WTC11 (cell line): ENCODE data around the gene CHST11. TPM values are rescaled to one million over a fixed set of nuclear protein-coding genes. Genes with fewer than 3 reads are reported as not detected.

Experiments used
- ATAC-seq: fragments of 200-7000 bp; cut with Tn5 transposase; 2 replicates; pipeline ENCODE4 v1.10.0; 2021; ENCODE audit warnings: mild to moderate bottlenecking, moderate library complexity
- CTCF ChIA-PET: fragments of 300-600 bp; sonication (Branson Sonifier 250); formaldehyde crosslinking; loops from one replicate; lab custom pipeline; 2021; ENCODE audit warnings: antibody characterized with exemption; lab: Charles Lee
- POLR2A ChIA-PET: fragments of 350-600 bp; sonication (Branson Sonifier 250); formaldehyde crosslinking; loops from one replicate; lab custom pipeline; 2021; ENCODE audit warnings: antibody characterized with exemption; lab: Charles Lee
- DNase-seq: peaks from one replicate; pipeline ENCODE4 v3.0.0; 2021; ENCODE audit warnings: low spot score
- H3K27ac Mint-ChIP-seq: 2 replicates; pipeline ENCODE4 v1.8.0; 2021; ENCODE audit warnings: mixed read lengths
- H3K27me3 Mint-ChIP-seq: 2 replicates; pipeline ENCODE4 v1.8.0; 2021; ENCODE audit warnings: low read depth, mild to moderate bottlenecking, moderate library complexity, mixed read lengths
- H3K36me3 Mint-ChIP-seq: 2 replicates; pipeline ENCODE4 v1.8.0; 2021; ENCODE audit warnings: mixed read lengths
- H3K4me1 Mint-ChIP-seq: 2 replicates; pipeline ENCODE4 v1.8.0; 2022; ENCODE audit warnings: mixed read lengths
- H3K4me3 Mint-ChIP-seq: 2 replicates; pipeline ENCODE4 v1.8.0; 2021; ENCODE audit warnings: mild to moderate bottlenecking, moderate library complexity, mixed read lengths
- H3K9me3 Mint-ChIP-seq: 2 replicates; pipeline ENCODE4 v1.8.0; 2021; ENCODE audit warnings: mixed read lengths
- ARID4B ChIP-seq: sonication (generic); formaldehyde crosslinking; IDR thresholded peaks from 2 replicates; pipeline ENCODE4 v1.8.0; 2023; ENCODE audit warnings: missing genetic modification reagents, mild to moderate bottlenecking, borderline replicate concordance
- ATF2 ChIP-seq: sonication (generic); formaldehyde crosslinking; IDR thresholded peaks from 2 replicates; pipeline ENCODE4 v1.8.1; 2022; ENCODE audit warnings: low read depth, missing genetic modification reagents, borderline replicate concordance
- CDX4 ChIP-seq: fragments of 250-450 bp; sonication (Bioruptor Pico); IDR thresholded peaks from 2 replicates; pipeline ENCODE4 v1.9.0; 2021; ENCODE audit warnings: moderate library complexity, mild to moderate bottlenecking, inconsistent platforms, borderline replicate concordance
- CREB1 ChIP-seq: sonication (generic); formaldehyde crosslinking; IDR thresholded peaks from 2 replicates; pipeline ENCODE4 v1.8.0; 2023; ENCODE audit warnings: mild to moderate bottlenecking, missing genetic modification reagents
- E2F5 ChIP-seq: sonication (generic); formaldehyde crosslinking; IDR thresholded peaks from 2 replicates; pipeline ENCODE4 v1.8.1; 2022; ENCODE audit warnings: mild to moderate bottlenecking, moderate library complexity, missing genetic modification reagents
- ELF4 ChIP-seq: sonication (generic); formaldehyde crosslinking; IDR thresholded peaks from 2 replicates; pipeline ENCODE4 v1.8.1; 2022; ENCODE audit warnings: low read depth, mild to moderate bottlenecking, moderate library complexity, missing genetic modification reagents
- EMX1 ChIP-seq: fragments of 250-450 bp; sonication (Bioruptor Pico); IDR thresholded peaks from 2 replicates; pipeline ENCODE4 v1.8.0; 2021; ENCODE audit warnings: mild to moderate bottlenecking
- ERG ChIP-seq: fragments of 250-450 bp; sonication (Bioruptor Pico); IDR thresholded peaks from 2 replicates; pipeline ENCODE4 v1.8.0; 2021; ENCODE audit warnings: mild to moderate bottlenecking
- ETV6 ChIP-seq: sonication (generic); formaldehyde crosslinking; IDR thresholded peaks from 2 replicates; pipeline ENCODE4 v1.8.1; 2022; ENCODE audit warnings: mild to moderate bottlenecking, missing genetic modification reagents
- FOXK1 ChIP-seq: sonication (generic); formaldehyde crosslinking; IDR thresholded peaks from 2 replicates; pipeline ENCODE4 v1.8.0; 2022; ENCODE audit warnings: mild to moderate bottlenecking, moderate library complexity, missing genetic modification reagents
- GTF2I ChIP-seq: fragments of 250-450 bp; sonication (Bioruptor Pico); conservative IDR thresholded peaks from 2 replicates; pipeline ENCODE4 v1.4.0; 2021; ENCODE audit warnings: mild to moderate bottlenecking
- JAZF1 ChIP-seq: fragments of 250-450 bp; sonication (Bioruptor Pico); IDR thresholded peaks from 2 replicates; pipeline ENCODE4 v1.9.0; 2021; ENCODE audit warnings: moderate library complexity, mild to moderate bottlenecking, inconsistent platforms
- NR1H2 ChIP-seq: sonication (generic); formaldehyde crosslinking; IDR thresholded peaks from 2 replicates; pipeline ENCODE4 v1.9.0; 2021; ENCODE audit warnings: mild to moderate bottlenecking, moderate library complexity, missing genetic modification reagents
- PRRX2 ChIP-seq: fragments of 250-450 bp; sonication (Bioruptor Pico); IDR thresholded peaks from 2 replicates; pipeline ENCODE4 v1.8.0; 2021; ENCODE audit warnings: mild to moderate bottlenecking
- RORB ChIP-seq: fragments of 250-450 bp; sonication (Bioruptor Pico); IDR thresholded peaks from 2 replicates; pipeline ENCODE4 v1.9.0; 2021; ENCODE audit warnings: mild to moderate bottlenecking
- TP53 ChIP-seq: sonication (generic); formaldehyde crosslinking; IDR thresholded peaks from 2 replicates; pipeline ENCODE4 v1.8.1; 2023; ENCODE audit warnings: mild to moderate bottlenecking, missing genetic modification reagents
- USF1 ChIP-seq: sonication (generic); formaldehyde crosslinking; IDR thresholded peaks from 2 replicates; pipeline ENCODE4 v1.8.0; 2022; ENCODE audit warnings: mild to moderate bottlenecking, missing genetic modification reagents
- ZNF219 ChIP-seq: sonication (generic); formaldehyde crosslinking; IDR thresholded peaks from 2 replicates; pipeline ENCODE4 v1.8.0; 2023; ENCODE audit warnings: missing genetic modification reagents, mild to moderate bottlenecking, borderline replicate concordance
- ZNF263 ChIP-seq: sonication (generic); formaldehyde crosslinking; IDR thresholded peaks from 2 replicates; pipeline ENCODE4 v1.8.1; 2022; ENCODE audit warnings: low read depth, mild to moderate bottlenecking, moderate library complexity, missing genetic modification reagents
- ZNF416 ChIP-seq: fragments of 250-450 bp; sonication (Bioruptor Pico); IDR thresholded peaks from 2 replicates; pipeline ENCODE4 v1.9.0; 2021; ENCODE audit warnings: mild to moderate bottlenecking, inconsistent platforms
- ZSCAN18 ChIP-seq: fragments of 250-450 bp; sonication (Bioruptor Pico); IDR thresholded peaks from 2 replicates; pipeline ENCODE4 v2.1.2; 2022; ENCODE audit warnings: mild to moderate bottlenecking, moderate library complexity
- total RNA-seq: library from RNA; stranded (reverse); gene quantifications from 3 replicates; pipeline ENCODE4 v1.2.3, GENCODE V29; 2021

Gene CHST11
- total RNA-seq, 1 experiment from 2014 or later, result 24.2 TPM

- no peak for TF ChIP-seq ATF2 (CRISPR knock-in tag)
- TF ChIP-seq ETV6 (CRISPR knock-in tag), result no peak
- no peak for TF ChIP-seq GTF2I (CRISPR knock-in tag)
- TF ChIP-seq ERG, result no peak
- TF ChIP-seq EMX1 (CRISPR knock-in tag), result no peak
- no peak for TF ChIP-seq ELF4
- no peak for TF ChIP-seq NR1H2 (CRISPR knock-in tag)
- TF ChIP-seq RORB (CRISPR knock-in tag), result no peak
Observed at GRCh38 chr12:104567832-104568486, 111.2 kb downstream of the CHST11 start (continued).

- H3K4me1 Mint-ChIP-seq, result peaks cover 4% of the 10 kb centered on the region; the same call in 1 of the 2 replicates
- H3K36me3 Mint-ChIP-seq, result peaks cover 11% of the 10 kb centered on the region
- no peak for ATAC-seq
- no peak overlapping the region for H3K27ac Mint-ChIP-seq
- DNase-seq, result no peak
- ChIA-PET CTCF (interaction anchor here (0.9 to 2.1 kb wide), 3 partner anchors 86 to 187 kb away, joined by 3 to 10 read pairs (median 3); no protein-coding TSS in a partner anchor), POLR2A (no interaction called here)
- H3K27me3 Mint-ChIP-seq, result no peaks in the 10 kb centered on the region
- H3K4me3 Mint-ChIP-seq, result no peak overlapping the region
- peaks cover 14% of the 10 kb centered on the region for H3K9me3 Mint-ChIP-seq
- no peak for TF ChIP-seq ZNF219 (CRISPR knock-in tag)
- TF ChIP-seq CDX4 (CRISPR knock-in tag), result no peak
- no peak for TF ChIP-seq ARID4B (CRISPR knock-in tag)
- no peak for TF ChIP-seq USF1 (CRISPR knock-in tag)
- no peak for TF ChIP-seq E2F5 (CRISPR knock-in tag)
- TF ChIP-seq ZNF416 (CRISPR knock-in tag), result no peak
- no peak for TF ChIP-seq JAZF1 (CRISPR knock-in tag)
- no peak for TF ChIP-seq TP53
- TF ChIP-seq PRRX2 (CRISPR knock-in tag), result no peak
- TF ChIP-seq ZSCAN18 (CRISPR knock-in tag), result no peak
- TF ChIP-seq FOXK1 (CRISPR knock-in tag), result no peak
- no peak for TF ChIP-seq CREB1
- TF ChIP-seq ZNF263 (CRISPR knock-in tag), result no peak
Observed at GRCh38 chr12:104568487-104568868, 111.7 kb downstream of the CHST11 start.
